Measurements from ENCODE around the gene SDHB.

The SDHB gene

DNA sequence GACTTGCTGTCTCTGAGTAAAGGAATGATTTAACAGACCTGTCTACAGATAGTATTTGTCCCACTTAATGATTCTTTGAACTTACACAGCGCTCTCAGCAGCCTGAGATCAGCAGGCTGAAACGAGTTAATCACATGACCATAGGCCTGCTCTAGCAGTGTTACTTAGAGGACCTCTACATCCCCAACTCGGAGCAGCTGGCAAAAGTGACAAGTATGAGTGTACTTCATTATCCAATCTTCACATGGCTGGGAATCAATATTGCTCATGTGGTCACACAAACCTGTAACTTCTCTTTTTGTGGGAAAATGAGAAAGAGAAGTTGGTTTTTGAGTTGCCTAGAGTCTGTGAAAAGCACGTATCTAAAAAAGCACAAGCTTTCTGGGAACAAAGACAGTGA is 30.7 kb downstream of the SDHB start:
- no peak overlapping the region for H3K27ac ChIP-seq (replicated peaks)
- peak in 1 of 2 experiments; percentile 57 for DNase-seq (ENCODE audit: low read depth in 1 of 2, low spot score in 1 of 2)
- TF ChIP-seq, protein P1, sequence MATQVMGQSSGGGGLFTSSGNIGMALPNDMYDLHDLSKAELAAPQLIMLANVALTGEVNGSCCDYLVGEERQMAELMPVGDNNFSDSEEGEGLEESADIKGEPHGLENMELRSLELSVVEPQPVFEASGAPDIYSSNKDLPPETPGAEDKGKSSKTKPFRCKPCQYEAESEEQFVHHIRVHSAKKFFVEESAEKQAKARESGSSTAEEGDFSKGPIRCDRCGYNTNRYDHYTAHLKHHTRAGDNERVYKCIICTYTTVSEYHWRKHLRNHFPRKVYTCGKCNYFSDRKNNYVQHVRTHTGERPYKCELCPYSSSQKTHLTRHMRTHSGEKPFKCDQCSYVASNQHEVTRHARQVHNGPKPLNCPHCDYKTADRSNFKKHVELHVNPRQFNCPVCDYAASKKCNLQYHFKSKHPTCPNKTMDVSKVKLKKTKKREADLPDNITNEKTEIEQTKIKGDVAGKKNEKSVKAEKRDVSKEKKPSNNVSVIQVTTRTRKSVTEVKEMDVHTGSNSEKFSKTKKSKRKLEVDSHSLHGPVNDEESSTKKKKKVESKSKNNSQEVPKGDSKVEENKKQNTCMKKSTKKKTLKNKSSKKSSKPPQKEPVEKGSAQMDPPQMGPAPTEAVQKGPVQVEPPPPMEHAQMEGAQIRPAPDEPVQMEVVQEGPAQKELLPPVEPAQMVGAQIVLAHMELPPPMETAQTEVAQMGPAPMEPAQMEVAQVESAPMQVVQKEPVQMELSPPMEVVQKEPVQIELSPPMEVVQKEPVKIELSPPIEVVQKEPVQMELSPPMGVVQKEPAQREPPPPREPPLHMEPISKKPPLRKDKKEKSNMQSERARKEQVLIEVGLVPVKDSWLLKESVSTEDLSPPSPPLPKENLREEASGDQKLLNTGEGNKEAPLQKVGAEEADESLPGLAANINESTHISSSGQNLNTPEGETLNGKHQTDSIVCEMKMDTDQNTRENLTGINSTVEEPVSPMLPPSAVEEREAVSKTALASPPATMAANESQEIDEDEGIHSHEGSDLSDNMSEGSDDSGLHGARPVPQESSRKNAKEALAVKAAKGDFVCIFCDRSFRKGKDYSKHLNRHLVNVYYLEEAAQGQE (IDR thresholded peaks at IDR 0.05; ENCODE audit: insufficient replicate concordance, low read depth), result no peak
- peak; percentile 13; the same call in 1 of the 2 replicates for TF ChIP-seq POLR2AphosphoS5 (IDR thresholded peaks at IDR 0.05; ENCODE audit: low read depth)
- H3K4me3 ChIP-seq (replicated peaks; ENCODE audit: insufficient read depth, low read length), result no peak overlapping the region
- no peaks in the 10 kb centered on the region for H3K27me3 ChIP-seq (ENCODE audit: insufficient read depth, poor library complexity, severe bottlenecking)

- no peak overlapping the region for H3K27ac ChIP-seq (replicated peaks)
- TF ChIP-seq POLR2AphosphoS5 (IDR thresholded peaks at IDR 0.05; ENCODE audit: low read depth) (no peak), SPI1 (IDR thresholded peaks at IDR 0.05; ENCODE audit: borderline replicate concordance, low read depth) (no peak), GABPA (IDR thresholded peaks at IDR 0.05; ENCODE audit: low read depth) (no peak)
- TF ChIP-seq, protein P1 (IDR thresholded peaks at IDR 0.05; ENCODE audit: insufficient replicate concordance, low read depth), result no peak
- TF ChIP-seq, protein P2, sequence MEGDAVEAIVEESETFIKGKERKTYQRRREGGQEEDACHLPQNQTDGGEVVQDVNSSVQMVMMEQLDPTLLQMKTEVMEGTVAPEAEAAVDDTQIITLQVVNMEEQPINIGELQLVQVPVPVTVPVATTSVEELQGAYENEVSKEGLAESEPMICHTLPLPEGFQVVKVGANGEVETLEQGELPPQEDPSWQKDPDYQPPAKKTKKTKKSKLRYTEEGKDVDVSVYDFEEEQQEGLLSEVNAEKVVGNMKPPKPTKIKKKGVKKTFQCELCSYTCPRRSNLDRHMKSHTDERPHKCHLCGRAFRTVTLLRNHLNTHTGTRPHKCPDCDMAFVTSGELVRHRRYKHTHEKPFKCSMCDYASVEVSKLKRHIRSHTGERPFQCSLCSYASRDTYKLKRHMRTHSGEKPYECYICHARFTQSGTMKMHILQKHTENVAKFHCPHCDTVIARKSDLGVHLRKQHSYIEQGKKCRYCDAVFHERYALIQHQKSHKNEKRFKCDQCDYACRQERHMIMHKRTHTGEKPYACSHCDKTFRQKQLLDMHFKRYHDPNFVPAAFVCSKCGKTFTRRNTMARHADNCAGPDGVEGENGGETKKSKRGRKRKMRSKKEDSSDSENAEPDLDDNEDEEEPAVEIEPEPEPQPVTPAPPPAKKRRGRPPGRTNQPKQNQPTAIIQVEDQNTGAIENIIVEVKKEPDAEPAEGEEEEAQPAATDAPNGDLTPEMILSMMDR (IDR thresholded peaks at IDR 0.05; ENCODE audit: insufficient read depth, low read length), result no peak
- H3K27me3 ChIP-seq (ENCODE audit: insufficient read depth, poor library complexity, severe bottlenecking), result no peaks in the 10 kb centered on the region
- no peak for DNase-seq (ENCODE audit: low read depth in 1 of 2, low spot score in 1 of 2)
- H3K4me3 ChIP-seq (replicated peaks; ENCODE audit: insufficient read depth, low read length), result no peak overlapping the region
Measured at GRCh38 chr1:17021896-17022295, 31.9 kb downstream of the SDHB start.

DNA sequence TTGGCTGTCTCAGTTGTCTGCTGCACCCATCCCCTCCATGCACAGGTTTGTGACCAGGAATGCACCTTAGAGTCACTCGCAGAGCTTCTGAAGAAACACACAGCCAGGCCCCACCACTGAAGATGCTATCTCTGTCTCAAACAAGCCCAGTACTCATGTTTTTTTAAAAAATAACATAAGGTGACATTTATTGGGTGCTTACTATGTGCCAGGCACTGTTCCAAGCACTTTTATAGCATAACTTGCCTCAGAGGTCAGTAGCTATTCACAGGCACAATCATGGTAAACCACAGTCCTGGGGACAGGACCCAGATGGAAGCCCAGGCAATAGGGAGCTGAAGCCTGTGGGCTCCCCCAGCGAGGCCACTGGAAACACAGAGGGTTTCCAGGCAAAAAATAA is 33.3 kb downstream of the SDHB start:
- DNase-seq (ENCODE audit: low read depth in 1 of 2, low spot score in 1 of 2), result no peak
- H3K4me3 ChIP-seq (replicated peaks; ENCODE audit: insufficient read depth, low read length), result no peak overlapping the region
- H3K27me3 ChIP-seq (ENCODE audit: insufficient read depth, poor library complexity, severe bottlenecking), result no peaks in the 10 kb centered on the region
- TF ChIP-seq SPI1 (IDR thresholded peaks at IDR 0.05; ENCODE audit: borderline replicate concordance, low read depth), result no peak
- no peak for TF ChIP-seq GABPA (IDR thresholded peaks at IDR 0.05; ENCODE audit: low read depth)
- TF ChIP-seq, protein P2 (IDR thresholded peaks at IDR 0.05; ENCODE audit: insufficient read depth, low read length), result no peak
- TF ChIP-seq, protein P1 (IDR thresholded peaks at IDR 0.05; ENCODE audit: insufficient replicate concordance, low read depth), result no peak
- no peak for TF ChIP-seq POLR2AphosphoS5 (IDR thresholded peaks at IDR 0.05; ENCODE audit: low read depth)
- H3K27ac ChIP-seq (replicated peaks), result no peak overlapping the region

DNA sequence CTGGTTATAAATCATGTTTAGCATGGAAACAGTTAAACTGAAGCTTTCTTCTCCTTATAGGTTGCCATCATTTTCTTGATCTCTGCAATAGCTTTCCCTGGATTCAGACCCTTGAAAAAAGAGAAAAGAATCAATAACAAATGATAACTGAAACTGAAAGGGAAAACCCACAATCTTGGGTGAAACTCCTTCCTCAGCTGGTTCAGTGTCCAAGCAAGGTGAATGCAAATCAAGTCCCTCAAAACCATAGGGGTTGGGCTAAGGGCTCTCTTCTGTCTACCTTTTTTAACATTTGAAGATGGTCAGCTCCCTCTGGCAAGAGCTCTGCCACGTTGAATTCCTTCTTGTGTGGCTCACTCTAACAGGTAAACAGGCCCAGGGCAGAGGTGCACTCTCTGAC is 35.0 kb downstream of the SDHB start:
- no peak for DNase-seq (ENCODE audit: low read depth in 1 of 2, low spot score in 1 of 2)
- no peak for TF ChIP-seq POLR2AphosphoS5 (IDR thresholded peaks at IDR 0.05; ENCODE audit: low read depth)
- no peak overlapping the region for H3K4me3 ChIP-seq (replicated peaks; ENCODE audit: insufficient read depth, low read length)
- no peak overlapping the region for H3K27ac ChIP-seq (replicated peaks)
- H3K27me3 ChIP-seq (ENCODE audit: insufficient read depth, poor library complexity, severe bottlenecking), result no peaks in the 10 kb centered on the region

Measured in HL-60 (cell line).